ENCODE results near the gene ZNF20.

- TF ChIP-seq CTCF (IDR thresholded peaks at IDR 0.05; ENCODE audit: low read depth, low read length), result no peak
- TF ChIP-seq EZH2phosphoT487 (IDR thresholded peaks at IDR 0.05; ENCODE audit: low read depth), result no peak
These were observed at the start of gene ZNF20 for GRCh38 chr19:12139885-12140544.
